ENCODE measurements around the gene RALGAPB. TPM values are rescaled to one million over a fixed set of nuclear protein-coding genes. Genes with fewer than 3 reads are reported as not detected.

RALGAPB gene
- total RNA-seq, 2 experiments from 2014 or later, result 19.0 to 42.9 TPM

GRCh38 chr20:38599410-38599882 is 126.8 kb downstream of the RALGAPB start:
- H3K4me3 ChIP-seq (ENCODE audit: low read depth, low read length, poor library complexity, severe bottlenecking), result no peak overlapping the region
- TF ChIP-seq, protein P1, sequence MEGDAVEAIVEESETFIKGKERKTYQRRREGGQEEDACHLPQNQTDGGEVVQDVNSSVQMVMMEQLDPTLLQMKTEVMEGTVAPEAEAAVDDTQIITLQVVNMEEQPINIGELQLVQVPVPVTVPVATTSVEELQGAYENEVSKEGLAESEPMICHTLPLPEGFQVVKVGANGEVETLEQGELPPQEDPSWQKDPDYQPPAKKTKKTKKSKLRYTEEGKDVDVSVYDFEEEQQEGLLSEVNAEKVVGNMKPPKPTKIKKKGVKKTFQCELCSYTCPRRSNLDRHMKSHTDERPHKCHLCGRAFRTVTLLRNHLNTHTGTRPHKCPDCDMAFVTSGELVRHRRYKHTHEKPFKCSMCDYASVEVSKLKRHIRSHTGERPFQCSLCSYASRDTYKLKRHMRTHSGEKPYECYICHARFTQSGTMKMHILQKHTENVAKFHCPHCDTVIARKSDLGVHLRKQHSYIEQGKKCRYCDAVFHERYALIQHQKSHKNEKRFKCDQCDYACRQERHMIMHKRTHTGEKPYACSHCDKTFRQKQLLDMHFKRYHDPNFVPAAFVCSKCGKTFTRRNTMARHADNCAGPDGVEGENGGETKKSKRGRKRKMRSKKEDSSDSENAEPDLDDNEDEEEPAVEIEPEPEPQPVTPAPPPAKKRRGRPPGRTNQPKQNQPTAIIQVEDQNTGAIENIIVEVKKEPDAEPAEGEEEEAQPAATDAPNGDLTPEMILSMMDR (conservative IDR thresholded peaks at IDR 0.05; ENCODE audit: low read length), result no peak
- no peak for TF ChIP-seq EZH2phosphoT487 (IDR thresholded peaks at IDR 0.05; ENCODE audit: borderline replicate concordance, low read depth, low read length)
- no peaks in the 10 kb centered on the region for H3K9me2 ChIP-seq (ENCODE audit: insufficient read depth, low read length)
- no peak for DNase-seq (ENCODE audit: low spot score)
- no peak overlapping the region for H3K4me2 ChIP-seq (ENCODE audit: low read length)
- BruUV-seq (replicated peaks), result no TSS peak
- CTCF ChIA-PET (ENCODE audit: unreplicated experiment), result no interaction called here
- no peaks in the 10 kb centered on the region for H3K9me3 ChIP-seq (ENCODE audit: low read length)
- no peaks in the 10 kb centered on the region for H4K20me1 ChIP-seq (ENCODE audit: insufficient read depth, low read length)
- H3K36me3 ChIP-seq (ENCODE audit: insufficient read depth, low read length), result no peaks in the 10 kb centered on the region
- POLR2A ChIA-PET, result no interaction called here
- H3K27ac ChIP-seq (ENCODE audit: low read depth, low read length, poor library complexity, severe bottlenecking), result no peak overlapping the region
- H2AFZ ChIP-seq (ENCODE audit: low read length), result no peak overlapping the region
- no peaks in the 10 kb centered on the region for H3K79me2 ChIP-seq (ENCODE audit: insufficient read depth, low read depth, low read length)
- H3K4me1 ChIP-seq (ENCODE audit: insufficient read depth, low read length, poor library complexity, severe bottlenecking), result no peaks in the 10 kb centered on the region
- intact Hi-C loops (cut with micrococcal nuclease; ENCODE audit: unreplicated experiment), result no loop called here

DNA sequence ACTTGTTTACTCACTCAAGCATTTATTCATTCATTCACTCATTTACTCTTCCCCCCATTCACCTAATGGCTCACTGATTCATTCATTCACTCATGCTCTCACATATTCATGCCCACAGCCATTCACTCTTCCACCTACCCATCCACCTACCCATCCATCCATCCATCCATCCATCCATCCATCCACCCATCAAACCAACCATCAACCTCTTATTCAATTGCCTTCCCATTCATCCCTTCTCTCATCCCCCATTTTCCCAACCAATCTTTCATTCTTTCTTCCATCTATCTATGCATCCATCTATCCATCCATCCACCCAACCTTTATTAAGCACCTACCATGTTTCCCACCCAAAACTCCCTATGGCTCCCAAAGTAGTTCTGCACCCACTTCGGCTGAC is 127.4 kb downstream of the RALGAPB start:
- Histone ChIP-seq H3K9me3 (ENCODE audit: low read length) (no peaks in the 10 kb centered on the region), H2AFZ (ENCODE audit: low read length) (no peak overlapping the region), H3K79me2 (ENCODE audit: insufficient read depth, low read depth, low read length) (no peaks in the 10 kb centered on the region), H3K4me1 (ENCODE audit: insufficient read depth, low read length, poor library complexity, severe bottlenecking) (no peaks in the 10 kb centered on the region), H3K4me3 (ENCODE audit: low read depth, low read length, poor library complexity, severe bottlenecking) (no peak overlapping the region), H4K20me1 (ENCODE audit: insufficient read depth, low read length) (no peaks in the 10 kb centered on the region), H3K9me2 (ENCODE audit: insufficient read depth, low read length) (no peaks in the 10 kb centered on the region), H3K4me2 (ENCODE audit: low read length) (no peak overlapping the region), H3K27ac (ENCODE audit: low read depth, low read length, poor library complexity, severe bottlenecking) (no peak overlapping the region), H3K36me3 (ENCODE audit: insufficient read depth, low read length) (no peaks in the 10 kb centered on the region)
- TF ChIP-seq, protein P1 (conservative IDR thresholded peaks at IDR 0.05; ENCODE audit: low read length), result no peak
- TF ChIP-seq EZH2phosphoT487 (IDR thresholded peaks at IDR 0.05; ENCODE audit: borderline replicate concordance, low read depth, low read length), result no peak
- intact Hi-C loops (cut with micrococcal nuclease; ENCODE audit: unreplicated experiment), result no loop called here
- ChIA-PET CTCF (ENCODE audit: unreplicated experiment) (no interaction called here), POLR2A (no interaction called here)
- no peak for DNase-seq (ENCODE audit: low spot score)
- BruUV-seq (replicated peaks), result no TSS peak

DNA sequence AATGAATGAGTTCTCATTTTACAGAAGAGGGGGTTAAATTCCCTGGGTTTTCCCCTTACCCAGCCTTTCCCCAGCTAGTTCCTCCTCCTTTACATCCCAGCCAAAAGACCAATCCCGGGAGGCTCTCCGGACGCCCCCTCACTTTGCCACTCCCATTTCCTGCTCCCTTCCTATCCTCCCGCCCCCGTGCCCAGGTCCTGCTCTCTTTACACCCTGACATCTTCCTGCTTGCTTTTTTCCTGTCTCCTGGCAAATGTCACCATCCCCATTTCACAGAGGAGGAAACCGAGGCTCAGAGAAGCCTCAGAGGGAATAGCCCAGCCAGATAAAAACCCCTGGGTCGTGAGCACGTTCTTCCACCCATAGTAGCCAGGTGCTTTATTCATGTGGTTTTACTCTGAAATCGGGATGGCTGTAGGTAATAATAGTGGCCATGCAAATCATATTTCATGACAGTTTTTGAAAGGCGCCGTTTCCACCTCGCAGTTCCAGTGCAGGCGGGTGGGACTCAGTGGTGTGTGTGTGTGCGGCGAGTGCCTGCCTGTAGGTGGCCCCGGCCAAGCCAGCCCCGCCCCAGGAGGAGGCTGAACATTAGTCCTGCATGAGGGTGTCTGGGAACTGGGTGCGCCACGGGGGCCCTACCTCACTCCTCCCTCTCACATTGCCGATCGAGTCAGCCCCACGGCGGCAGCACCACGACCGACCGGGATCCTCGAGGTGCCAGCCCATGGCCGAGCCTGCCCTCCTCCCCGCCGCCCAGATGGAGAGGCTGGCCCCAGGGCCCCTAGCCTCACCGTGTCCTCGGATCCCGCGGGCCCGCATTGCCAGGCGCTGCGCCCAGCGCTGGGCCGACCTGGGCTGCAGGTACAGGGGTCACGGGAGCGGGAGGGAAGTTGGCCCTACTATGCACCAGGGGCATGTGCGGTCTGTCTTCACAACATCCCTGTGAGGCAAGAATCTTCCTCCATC is 128.9 kb downstream of the RALGAPB start, which contains the start of gene ARHGAP40:
TSS of gene ARHGAP40 (plus strand) at position 594 of the 969 bp plus-strand sequence.
- Histone ChIP-seq H3K4me1 (ENCODE audit: insufficient read depth, low read length, poor library complexity, severe bottlenecking) (no peaks in the 10 kb centered on the region), H2AFZ (ENCODE audit: low read length) (no peak within 1 kb of the TSS), H3K36me3 (ENCODE audit: insufficient read depth, low read length) (no peaks in the 10 kb centered on the region), H3K4me3 (ENCODE audit: low read depth, low read length, poor library complexity, severe bottlenecking) (no peak within 1 kb of the TSS), H3K79me2 (ENCODE audit: insufficient read depth, low read depth, low read length) (no peaks in the 10 kb centered on the region), H3K9me3 (ENCODE audit: low read length) (no peaks in the 10 kb centered on the region), H3K4me2 (ENCODE audit: low read length) (no peak within 1 kb of the TSS), H3K27ac (ENCODE audit: low read depth, low read length, poor library complexity, severe bottlenecking) (no peak within 1 kb of the TSS), H3K9me2 (ENCODE audit: insufficient read depth, low read length) (no peaks in the 10 kb centered on the region), H4K20me1 (ENCODE audit: insufficient read depth, low read length) (no peaks in the 10 kb centered on the region)
- BruUV-seq (replicated peaks), result no TSS peak
- DNase-seq (ENCODE audit: low spot score), result no peak
- CTCF ChIA-PET (ENCODE audit: unreplicated experiment), result no interaction called here
- POLR2A ChIA-PET, result interaction anchor here (0.7 kb wide), 1 partner anchor 19 kb away, joined by 4 read pairs; no protein-coding TSS in a partner anchor
- TF ChIP-seq, protein P1 (conservative IDR thresholded peaks at IDR 0.05; ENCODE audit: low read length), result no peak
- no peak for TF ChIP-seq EZH2phosphoT487 (IDR thresholded peaks at IDR 0.05; ENCODE audit: borderline replicate concordance, low read depth, low read length)
- intact Hi-C loops (cut with micrococcal nuclease; ENCODE audit: unreplicated experiment), result no loop called here
